Activated T-cell treated with anti-CD3 and anti-CD28 coated beads, Interleukin-2, amount 50 U/mL, for 48 hours (primary cell): ENCODE measurements around the gene ATL2.
"Not testable (repeated sequence)": the region's sequence is repeated elsewhere in the genome, so short reads cannot be mapped to it uniquely, and the experiment has no call there.

Source experiments
- DNase-seq, 2 experiments: peaks; one replicate each; pipeline ENCODE4 v3.0.0-alpha.2; 2020

ATL2 gene

DNA sequence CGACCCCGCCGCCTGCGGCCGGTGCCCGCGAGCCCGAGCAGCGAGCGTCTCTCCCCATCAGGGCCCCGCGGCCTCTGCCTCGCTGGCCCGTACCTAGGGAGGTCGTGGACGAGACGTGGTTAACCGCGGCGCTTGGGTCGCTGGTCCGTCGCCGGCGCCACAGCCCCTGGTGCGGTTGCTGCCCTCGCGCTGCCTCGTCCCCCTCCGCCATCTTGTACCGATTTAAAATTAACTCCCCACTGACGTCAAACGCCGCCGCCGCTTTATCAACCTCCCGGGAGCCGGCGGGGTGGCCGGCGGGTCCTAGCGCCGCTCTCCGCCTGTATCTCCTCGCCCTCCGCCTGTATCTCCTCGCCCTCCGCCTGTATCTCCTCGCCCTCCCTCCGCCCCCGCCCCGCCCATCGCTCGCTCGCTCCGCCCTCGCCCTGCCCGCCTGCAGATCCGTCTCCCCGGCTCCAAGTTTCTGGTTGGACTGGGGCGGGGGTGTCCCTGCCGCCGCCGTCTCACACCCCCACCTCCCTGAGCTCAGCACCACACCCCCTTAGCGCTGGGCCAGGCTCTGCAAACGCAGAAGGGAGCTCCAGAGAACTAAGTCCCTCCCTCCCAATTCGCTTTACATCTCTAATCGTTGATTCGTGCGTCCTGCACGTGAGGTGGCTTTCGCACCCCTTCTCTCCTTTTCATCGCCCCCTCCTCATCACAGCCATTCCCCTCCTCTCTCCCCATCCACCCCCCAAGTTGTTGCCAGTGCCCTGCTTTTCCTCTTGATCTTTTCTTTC, at the start of gene ATL2:
TSS of gene ATL2 (minus strand) at position 224 of the 779 bp plus-strand sequence. CDS start at position 211, 13 bp downstream.
- peak; percentile 91 to 94 for DNase-seq

DNA sequence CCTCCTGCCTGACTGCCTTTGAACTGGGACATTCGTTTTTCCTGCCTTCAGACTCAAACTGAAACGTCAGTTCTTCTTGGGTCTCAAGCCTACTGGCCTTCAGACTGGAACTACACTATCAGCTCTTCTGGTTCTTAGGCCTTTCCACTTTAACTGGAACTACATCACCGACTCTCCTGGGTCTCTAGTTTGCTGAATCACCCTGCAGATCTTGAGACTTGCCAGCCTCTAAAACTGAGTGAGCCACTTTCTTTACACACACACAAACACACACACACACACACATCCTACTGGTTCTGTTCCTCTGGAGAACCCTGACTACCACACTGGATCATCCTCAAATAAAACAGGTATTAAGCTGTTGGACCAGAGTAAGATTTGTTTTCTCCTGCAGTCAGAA, 46.7 kb upstream of the ATL2 start:
- DNase-seq, result no peak

DNA sequence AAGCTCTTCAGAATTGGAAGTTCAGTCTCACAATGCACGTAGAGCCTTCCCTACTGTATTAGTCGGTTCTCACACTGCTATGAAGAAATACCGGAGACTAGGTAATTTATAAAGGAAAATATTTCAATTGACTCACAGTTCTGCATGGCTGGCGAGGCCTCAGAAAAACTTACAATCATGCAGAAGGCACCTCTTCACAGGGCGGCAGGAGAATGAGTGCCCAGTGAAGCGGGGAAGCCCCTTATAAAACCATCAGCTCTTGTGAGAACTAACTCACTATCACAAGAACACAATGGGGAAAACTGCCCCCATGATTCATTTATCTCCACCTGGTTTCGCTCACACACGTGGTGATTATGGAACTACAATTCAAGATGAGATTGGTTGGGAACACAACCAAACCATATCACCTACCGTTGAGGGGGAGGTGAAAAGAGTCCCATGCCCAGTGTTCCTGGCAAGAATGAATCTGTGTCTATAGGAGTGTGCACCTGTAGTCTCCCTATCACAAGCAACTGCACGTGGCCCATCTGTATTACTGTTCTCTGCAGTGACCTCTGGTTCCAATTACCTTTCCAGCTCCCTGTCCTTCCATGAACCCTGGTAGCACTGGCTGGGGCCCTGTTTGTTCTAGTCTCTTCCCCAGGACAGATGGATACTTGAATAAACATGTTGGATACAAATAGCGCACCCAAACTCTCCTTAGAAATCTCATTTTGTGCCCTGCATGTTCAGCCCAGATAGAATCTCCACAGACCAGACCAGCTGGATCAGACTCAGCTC, 44.4 kb upstream of the ATL2 start:
- no peak for DNase-seq

DNA sequence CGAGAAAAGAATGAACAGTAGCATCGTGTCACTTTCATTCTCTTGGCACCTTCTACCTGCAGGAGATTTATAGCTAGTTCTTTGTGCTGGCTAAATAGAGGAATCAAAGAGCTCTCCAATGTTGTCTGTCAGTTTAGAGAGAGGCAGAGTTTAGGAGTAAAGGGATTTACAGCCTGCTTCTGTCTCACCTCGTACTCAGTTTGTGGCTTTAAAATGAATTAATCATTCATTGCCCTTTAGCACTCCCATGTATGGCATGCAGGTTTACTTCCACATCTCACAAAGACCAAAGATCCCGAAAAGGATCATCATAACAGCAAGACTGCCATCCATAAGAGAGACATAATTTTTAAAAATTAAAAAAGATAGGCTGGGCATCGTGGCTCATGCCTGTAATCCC, 42.4 kb upstream of the ATL2 start:
- DNase-seq, result no peak

DNA sequence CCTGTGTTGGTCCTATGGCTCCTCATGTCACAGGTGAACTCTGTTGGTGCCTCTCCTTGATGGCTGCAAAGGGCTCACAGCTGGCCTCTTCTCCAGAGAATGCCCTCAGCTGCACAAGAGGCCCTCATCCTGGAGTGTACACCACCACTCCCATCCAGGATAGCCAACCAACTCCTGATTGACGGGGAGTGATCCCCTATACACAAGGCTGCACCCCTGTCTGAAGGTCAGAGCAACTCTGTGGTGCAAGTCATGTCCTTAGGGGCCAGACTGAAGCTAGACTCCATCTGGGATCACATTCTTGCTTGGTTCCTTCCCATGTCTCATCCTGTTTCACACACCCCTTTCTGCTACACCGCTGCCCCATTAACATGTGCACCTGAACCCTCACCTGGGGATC, 41.7 kb upstream of the ATL2 start:
- no peak for DNase-seq

DNA sequence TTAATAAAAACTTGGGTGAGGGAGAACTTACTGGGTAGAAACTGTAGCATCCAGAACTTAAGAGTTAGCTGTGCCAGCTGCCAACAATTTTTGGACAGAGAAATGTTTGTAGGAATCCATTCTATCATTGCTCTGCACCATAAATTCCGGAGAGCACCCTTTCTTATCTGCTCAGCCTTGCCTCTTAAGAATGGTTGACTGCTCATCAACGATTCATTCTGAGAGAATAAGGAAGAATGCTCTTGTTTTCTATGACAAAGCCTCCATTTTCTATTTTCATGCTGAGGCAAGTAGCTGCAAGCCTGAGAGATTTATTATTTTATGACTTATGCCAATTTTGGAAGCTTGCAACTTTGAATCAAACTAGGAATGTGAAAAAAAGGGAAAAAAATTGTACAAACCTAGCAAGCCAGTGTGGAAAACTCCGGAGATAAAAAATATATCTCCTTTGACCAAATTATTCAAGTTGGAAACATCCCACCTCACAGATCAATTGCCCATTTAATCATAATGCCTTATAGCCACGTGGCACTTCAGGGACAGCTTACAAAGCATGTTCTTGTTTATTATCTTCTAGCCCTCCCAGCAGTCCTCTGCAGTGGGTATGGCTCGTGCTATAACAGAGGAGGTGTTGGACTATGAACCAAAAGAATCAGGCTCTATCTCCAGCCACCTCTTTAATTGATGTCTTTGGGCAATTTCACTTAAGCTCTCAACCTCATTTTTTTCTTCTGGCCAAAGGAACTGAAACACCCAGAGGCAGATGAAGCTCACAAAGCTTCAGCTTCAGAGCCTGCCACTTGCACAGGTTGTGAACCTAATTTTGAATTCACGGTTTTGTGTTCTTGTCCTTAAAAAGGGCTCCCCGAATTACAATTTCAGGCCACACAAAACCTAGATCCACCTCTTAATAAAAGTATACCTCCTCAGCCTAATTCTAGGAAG, 40.9 kb upstream of the ATL2 start:
- no peak for DNase-seq

DNA sequence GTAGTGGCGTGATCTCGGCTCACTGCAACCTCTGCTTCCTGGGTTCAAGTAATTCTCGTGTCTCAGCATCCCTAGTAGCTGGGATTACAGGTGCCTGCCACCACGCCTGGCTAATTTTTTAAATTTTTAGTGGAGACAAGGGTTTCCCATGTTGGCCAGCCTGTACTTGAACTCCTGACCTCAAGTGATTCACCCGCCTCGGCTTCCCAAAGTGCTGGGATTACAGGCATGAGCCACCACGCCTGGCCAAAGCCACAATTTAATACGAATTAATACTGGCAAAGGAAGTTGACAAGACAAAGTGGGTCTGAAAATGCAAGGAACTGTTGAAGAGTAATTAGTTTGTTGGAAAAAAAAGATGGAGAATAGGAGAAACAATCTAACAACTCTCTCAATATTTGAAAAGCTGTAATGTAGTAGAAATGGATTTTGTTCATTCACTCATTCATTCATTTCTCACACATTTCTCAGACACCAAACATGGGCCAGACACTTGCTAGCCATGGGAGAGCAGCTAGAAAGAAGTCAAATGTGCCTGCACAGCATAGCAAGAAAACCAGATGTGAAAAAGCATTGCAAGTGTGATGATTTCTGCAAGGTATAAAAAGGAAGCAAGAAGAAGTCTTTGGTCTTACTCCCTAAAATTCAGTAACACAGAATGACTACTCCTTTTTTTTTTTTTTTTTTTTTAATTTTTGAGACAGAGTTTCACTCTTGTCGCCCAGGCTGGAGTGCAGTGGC, 39.4 kb upstream of the ATL2 start:
- DNase-seq, result no peak

DNA sequence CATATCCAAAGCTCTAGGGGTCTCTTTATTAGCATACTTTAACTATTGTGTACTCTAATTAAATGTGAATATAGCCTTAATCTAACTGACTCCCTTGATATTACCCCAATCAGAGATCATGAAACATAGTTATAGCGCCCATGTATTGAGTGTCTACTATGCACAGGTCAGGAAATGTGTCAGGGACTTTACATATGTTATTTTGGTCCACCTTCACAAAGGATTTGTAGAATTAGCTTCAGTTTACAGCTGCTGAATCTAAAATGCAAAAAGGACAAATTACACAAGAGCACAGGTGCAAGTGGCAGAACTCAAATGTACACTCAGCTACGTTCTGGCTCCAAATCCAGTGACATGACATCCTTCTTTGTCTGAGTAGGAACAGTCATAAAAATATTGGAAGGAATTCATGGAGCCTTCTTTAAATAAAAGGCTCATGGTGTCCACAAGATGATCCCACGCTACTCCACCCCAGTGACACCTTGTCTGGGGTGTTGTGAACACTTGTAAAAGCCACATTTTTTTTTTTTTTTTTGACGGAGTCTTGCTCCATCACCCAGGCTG, 38.7 kb upstream of the ATL2 start:
- no peak for DNase-seq

DNA sequence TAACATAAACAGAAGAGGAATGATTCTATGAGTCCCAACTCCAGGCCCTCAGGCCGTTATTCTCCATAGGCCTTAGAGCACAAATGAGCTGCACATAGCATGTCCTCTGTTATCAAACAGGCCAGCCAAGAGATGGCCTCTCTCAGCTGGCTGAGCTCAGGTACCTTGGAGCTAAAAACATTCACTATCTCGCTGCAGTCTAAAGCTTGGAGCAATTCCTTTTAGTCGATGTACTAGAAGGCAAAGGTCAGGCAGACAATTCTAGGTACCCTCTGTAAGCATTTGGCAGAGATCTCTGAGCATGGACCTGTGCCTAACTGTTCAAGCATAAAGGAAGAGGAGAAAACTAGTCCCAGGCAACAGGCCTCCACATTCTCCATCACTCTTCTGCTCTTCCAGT, 38.0 kb upstream of the ATL2 start:
- DNase-seq, result no peak

DNA sequence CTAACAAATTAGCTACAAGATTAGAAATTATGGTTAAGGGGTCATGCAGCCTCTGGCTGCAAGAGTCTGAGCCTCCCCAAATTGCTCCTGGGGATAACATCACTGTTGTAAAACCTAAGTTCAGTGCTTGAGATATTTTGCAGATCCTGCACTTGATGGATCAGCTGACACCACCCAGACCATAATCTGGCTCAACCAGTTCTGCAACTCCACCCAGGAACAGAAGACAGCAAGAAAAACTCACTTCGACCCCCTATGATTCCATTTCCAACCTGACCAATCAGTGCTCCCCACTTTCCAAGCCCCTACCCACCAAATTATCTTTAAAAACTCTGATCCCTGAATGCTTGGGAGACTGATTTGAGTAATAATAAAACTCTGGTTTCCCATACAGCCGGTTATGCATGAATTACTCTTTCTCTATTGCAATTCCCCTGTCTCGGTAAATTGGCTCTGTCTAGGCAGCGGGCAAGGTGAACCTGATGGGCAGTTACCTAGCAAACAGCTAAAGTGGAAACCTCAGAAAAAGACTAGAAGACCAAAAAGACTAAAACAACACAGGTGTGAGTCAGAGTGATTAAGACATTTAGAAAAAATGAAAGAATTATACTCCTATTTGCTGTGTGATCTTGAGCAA, 35.3 kb upstream of the ATL2 start:
- not testable (repeated sequence) for DNase-seq

DNA sequence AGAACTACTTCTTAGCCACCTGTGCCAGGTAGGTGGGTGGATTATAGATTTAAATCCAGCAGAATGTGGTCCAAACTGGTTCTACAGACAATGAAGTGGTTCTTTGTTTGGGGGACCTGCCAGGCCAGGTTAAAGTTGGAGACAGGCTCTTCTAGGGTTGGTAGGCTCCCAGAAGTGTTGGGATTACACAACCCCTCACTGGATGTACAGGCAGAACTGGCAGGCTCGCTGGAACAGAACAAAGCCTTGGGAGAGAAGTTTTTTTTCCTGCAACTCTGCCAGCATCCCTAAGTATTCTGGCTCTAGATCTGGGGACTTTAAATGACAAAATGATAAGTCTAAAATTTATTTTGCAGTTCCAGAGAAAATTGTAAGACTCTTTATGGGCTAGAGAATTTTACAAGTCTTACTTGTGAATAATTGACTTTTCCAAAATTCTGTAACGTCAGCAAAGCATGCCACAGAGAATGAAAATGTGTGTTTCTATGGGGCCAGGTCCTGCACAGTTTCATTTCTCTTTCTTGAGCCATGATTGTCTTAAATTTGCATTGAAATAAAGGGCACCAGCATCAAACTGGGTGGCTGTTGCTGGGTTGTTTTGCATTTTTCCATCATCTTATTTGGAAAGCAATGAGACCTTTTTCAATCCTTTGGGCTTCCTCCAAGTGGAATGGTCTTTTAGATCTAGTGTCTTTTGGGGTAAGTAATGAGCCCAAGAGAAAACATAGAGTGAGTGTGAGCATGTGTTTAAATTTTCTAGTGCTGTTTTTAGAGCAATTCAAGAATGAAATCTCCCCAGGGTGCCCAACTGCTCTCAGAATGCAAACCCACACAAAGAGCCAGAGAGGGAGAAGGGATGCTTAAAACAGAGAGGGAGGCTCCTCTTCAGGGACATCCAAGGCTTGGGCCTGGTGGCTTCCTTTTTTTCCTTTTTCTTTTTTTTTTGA, 32.4 kb upstream of the ATL2 start:
- no peak for DNase-seq

DNA sequence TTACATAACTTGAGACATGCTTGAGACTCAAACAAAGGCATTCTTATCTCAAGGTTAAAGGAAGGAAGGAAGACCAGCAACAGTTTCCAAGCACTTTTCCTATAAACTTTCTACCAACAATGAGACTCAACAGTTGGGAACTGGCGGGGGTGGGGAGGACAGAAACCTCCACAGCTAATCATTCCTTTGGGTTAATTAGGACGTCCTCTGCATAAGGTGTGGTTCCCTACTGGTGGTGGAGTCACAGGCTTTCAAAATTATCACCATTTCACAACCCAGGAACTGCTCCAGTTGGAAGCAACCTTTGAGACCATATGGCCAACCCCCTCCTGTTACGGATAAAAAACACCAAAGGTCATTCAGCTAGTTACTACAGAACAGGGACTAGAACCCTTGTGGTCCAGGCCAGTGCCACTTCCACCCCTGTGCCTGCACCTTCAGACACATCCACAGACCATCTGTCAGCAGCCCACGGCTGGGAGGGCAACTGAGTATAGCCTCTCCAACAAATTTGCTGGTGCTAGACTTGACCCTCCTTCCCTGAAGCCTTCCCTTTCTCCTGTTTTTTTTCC, 30.1 kb upstream of the ATL2 start:
- no peak for DNase-seq

DNA sequence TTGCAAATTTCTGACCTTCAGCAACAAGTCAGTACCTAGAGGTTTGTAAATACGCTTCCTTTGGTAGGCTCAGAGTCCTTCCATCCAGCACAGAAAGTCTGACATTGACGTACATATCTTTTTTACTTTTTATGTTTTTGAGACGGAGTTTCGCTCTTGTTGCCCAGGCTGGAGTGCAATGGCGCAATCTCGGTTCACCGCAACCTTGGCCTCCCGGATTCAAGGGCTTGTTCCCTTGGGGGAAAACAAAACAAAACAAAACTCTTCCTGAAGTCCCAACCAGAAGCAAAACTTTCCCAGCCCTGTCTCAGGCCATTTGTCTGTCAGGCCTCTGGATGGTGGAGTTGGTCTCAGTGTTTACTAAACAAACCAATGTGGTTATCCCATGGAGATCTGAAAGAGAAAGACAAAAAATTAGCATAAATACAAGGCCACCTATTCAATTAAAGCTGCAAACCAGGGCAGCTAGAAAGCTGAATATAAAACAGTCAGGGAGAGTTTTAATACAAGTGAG, 29.6 kb upstream of the ATL2 start:
- no peak for DNase-seq

DNA sequence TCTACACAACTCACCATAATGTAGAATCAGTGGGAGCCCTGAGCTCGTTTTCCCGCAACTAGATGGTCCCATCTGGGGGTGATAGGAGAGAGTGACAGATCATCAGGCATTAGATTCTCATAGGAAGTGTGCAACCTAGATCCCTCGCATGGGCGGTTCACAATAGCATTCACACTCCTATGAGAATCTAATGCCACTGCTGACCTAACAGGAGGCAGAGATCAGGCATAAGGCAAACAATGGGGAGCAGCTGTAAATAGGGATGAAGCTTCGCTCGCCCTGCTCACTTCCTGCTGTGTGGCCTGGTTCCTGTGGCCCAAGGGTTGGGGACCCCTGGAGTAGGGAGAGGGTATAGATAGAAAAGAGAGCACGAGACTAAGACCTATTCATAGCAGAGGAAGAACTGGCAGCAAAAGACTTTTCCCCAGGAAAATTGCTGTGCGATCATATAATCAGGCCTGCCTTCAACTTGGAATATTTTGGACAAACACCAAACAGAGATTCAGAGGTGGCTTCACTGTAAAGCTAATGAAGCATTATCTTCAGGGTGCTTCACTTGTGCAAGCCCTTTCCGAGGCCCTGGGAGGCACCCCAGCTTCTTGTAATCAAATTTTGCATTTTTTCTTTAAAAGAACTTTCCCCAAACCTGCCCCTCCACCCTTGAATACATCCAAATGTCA, 29.0 kb upstream of the ATL2 start:
- no peak for DNase-seq

DNA sequence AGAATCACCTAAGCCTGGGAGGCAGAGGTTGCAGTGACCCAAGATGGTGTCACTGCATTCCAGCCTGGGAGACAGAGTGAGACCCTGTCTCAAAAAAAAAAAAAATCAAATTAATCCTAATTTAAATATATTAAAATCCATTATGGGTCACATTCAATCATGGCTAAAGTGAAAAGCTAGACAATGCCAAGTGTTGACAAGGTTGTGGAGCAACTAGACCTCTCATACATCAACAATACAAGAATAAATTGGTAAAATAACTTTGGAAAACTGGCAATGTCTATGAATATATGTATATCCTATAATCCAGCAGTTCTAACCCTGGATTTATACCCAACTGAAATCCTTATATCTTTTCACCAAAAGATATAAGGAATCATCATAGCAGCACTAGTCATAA, 23.4 kb upstream of the ATL2 start:
- no peak for DNase-seq

DNA sequence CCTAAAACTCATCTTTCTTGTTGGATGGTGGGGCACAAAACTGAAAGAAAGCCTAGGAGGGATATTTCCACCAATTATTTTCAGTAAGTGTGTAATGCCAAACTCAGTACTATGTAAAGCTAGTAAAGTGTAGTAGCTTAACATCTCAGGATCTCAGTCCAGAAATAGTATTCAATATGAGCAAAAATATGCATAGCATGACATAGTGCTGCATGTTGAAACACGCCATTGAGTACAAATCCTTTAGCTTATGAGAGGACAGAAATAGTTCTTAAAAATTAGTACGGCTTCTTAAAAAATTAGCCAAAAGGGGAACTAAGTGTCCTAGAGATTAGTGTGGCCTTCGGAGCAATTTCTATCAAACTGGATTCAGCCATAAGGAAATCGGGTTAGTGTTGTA, 21.7 kb upstream of the ATL2 start:
- no peak for DNase-seq

DNA sequence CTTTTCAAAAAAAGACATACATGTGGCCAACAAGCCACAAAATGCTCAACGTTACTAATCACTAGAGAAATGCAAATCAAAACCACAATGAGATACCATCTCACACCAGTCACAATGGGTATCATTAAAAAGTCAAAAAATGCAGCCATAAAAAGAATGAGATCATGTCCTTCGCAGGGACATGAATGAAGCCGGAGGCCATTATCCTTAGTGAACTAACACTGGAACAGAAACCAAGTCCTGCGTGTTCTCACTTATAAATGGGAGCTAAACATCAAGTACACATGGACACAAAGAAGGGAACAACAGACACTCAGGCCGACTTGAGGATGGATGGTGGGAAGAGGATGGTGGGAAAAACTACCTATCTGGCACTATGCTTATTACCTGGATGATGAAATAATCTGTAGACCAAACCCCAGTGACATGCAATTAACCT, 17.8 kb upstream of the ATL2 start:
- no peak for DNase-seq

DNA sequence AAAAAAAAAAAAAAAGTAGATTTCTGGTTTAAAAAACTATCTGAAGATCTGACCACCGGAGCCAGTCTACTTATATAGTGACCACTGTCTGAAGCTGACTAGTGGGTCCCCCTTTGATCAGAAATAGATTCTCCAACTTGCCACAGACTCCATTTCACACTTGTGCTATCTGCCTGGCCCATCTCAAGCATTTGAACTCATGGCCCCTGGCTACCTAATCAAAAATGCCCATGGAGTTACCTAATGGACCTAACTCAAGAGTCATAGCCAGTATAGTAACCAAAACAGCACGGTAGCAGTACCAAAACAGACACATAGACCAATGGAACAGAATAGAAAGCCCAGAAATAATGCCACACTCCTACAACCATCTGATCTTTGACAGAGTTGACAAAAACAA, 17.0 kb upstream of the ATL2 start:
- no peak for DNase-seq

DNA sequence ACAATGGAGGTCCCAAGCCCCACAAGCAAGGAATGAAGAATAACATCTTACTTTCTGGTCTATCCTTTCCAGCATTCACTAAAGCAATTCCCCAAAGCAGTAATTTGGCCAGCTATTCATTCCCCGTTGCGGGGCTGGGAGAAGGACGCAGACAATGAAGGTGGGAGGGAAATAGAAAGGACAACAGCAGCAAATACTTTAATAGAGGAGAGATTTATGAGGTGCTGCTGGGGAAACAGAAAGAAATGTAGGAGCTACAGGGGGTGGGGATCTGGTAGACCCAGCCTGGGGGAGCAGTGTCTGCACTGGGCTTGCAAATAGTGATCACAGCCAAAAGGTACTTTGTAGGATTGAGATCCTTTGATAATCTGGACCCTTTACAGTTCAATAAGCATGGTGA, 13.9 kb upstream of the ATL2 start:
- no peak for DNase-seq
